HG03565 (cell line): ENCODE results near the gene LVRN.

Source experiments
- ATAC-seq: cut with Tn5 transposase; IDR thresholded peaks from one replicate; pipeline ENCODE4 v1.9.1; 2021; ENCODE audit warnings: mild to moderate bottlenecking, moderate library complexity; ENCODE audit not compliant: unreplicated experiment

The LVRN gene

GRCh38 chr5:115954144-115954543, 8.1 kb upstream of the LVRN start:
- ATAC-seq, result no peak

DNA sequence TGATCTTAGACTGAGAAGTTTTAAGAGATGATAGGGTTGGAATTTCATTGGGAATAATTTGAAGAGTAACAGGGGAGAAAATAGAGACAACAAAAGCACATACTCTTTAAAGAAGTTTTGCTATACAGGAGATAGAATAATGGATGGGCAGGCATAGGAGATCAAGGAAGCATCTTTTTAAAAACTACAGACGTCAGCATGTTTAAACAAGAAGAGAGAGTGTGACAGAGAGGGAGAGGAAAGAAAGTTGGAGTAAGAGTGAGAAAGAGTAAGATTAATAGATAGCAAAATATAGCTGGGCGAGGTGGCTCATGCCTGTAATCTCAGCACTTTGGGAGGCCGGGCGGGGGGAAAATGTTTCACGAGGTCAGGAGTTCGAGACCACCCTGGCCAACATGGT, 5.3 kb upstream of the LVRN start:
- ATAC-seq, result no peak

DNA sequence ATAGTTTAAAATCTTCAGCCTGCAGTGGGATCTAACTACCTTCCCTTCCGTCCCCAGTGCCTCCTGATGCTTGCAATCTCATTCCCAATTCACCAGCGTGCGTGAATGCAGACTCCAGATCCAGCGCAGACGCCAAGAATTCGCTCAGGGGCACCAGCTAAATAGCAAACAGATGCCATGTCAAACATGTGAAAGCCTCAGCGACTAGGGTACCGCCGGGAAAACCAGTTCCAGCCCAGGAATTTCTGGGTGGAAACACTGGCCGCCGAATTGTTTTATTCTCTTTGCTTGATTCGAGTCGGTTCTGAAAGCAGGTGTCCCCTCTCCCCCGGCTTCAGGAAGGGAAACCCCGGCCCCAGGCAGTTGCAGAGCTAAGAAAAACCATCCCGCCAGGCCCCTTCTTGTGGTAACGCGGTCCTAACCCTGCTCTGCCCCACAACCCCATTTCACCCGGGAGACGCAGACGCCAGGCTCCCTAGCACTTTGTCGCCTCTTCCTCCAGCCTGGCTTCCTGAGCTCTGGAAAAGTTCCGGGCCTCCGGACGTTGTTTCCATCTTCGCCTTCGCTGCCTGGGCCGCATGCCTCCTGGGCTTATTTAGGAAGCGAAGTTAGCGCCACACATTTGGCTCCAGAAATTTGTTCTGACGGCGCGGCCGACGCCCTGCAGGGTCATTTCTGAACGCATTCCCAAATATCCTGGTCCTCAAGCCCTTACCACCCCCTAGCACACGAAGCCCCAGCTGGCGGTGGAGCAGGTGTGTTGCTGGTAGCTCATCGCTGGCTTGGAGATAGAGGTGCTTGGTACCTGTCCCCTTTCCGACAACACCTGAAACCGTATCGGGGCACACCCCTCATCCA, 665 bp upstream of the LVRN start:
- ATAC-seq, result no peak

- ATAC-seq, result no peak
Measured at GRCh38 chr5:115962565-115963402, 509 bp downstream of the LVRN start.

GRCh38 chr5:115963566-115963965, 1.3 kb downstream of the LVRN start:
- no peak for ATAC-seq

- ATAC-seq, result no peak
Measured at GRCh38 chr5:115968770-115969169, 6.5 kb downstream of the LVRN start.

GRCh38 chr5:115977096-115977495, 14.8 kb downstream of the LVRN start:
- peak; percentile 83 for ATAC-seq

GRCh38 chr5:115977988-115978387, 15.7 kb downstream of the LVRN start:
- ATAC-seq, result no peak

GRCh38 chr5:115978779-115979178, 16.5 kb downstream of the LVRN start:
- ATAC-seq, result no peak

GRCh38 chr5:115979201-115980041, 17.1 kb downstream of the LVRN start:
- no peak for ATAC-seq

GRCh38 chr5:115983519-115983918, 21.2 kb downstream of the LVRN start:
- ATAC-seq, result no peak

DNA sequence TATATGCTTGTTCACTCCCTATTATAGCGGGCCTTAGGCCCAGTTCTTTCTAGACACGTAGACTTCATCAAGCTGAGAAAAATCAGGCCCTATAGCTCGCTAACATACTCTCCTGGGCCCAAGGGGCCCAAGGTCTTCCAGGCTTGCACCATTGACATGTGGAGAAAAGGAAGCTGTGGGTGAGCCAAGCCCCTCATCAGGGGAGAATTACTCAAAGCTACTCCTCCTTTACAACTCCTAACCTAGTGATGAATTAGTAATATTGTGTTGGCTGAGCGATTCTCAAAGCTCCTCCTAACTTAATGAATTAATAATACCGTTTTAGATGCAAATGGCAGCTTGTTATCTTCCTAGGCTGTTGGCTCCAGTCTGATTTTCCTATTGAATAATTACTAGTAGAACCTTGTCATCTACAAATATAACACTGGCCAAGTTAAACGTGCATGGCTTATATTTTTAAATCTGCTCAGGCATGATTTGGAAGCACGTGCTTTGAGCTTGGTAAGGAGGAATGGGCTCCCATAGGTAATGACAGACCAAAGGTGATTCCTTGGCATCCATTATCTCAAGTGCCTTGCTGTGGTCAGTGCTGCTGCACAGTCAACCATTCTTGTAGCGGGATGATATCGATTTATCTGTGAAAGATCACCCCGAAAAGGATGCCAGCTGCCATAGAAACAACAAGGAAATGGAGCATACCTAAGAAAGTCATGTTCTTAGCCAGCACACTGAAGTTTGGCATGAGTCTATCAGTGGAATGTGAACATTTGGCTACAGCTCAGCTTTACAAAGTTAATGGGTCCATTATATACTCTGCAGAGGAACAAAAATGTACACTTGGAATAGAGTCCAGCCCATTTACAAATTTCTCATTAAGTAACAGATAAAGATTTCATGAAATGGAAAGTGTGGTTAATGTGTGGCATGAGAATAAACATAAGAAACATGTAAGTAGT, 23.8 kb downstream of the LVRN start:
- ATAC-seq, result no peak

DNA sequence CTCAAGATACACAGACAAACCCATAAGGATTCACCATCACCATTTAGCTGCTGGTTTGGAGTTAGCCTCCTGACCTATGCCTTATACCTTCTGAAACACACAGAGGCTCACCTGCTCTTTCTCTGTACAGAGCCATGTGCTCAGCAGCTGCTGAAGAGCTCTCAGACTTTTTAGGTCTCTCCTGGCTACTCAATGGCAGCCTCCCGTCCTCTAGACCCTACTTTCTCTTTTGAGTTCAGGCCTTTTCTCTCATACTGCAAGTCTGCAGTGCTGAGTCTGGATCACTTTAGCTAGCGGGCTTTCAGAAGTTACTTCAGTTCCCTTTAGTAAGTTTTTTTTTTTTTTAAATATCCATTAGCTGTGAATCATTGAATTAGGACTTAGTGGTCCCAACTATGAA, 25.7 kb downstream of the LVRN start:
- ATAC-seq, result no peak

GRCh38 chr5:115992848-115993350, 30.6 kb downstream of the LVRN start:
- no peak for ATAC-seq

DNA sequence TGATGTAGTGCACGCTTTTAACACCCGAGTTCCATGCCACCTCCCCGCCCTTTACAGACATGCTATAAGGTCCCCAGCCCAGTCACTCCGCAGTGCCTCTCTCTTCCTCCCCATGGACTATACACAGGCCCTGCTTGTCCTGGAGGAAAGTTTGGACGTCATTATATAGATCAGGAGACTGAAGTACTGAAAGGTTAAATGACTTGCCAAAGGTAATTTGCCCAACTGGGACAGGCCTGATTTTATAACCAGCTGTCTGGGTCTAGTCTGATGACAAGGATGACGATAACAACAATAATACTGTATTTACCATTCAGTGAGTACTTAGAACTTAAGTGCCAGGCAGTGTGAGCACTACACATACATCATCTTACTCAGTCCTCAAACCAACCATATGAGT, 33.1 kb downstream of the LVRN start:
- ATAC-seq, result no peak

DNA sequence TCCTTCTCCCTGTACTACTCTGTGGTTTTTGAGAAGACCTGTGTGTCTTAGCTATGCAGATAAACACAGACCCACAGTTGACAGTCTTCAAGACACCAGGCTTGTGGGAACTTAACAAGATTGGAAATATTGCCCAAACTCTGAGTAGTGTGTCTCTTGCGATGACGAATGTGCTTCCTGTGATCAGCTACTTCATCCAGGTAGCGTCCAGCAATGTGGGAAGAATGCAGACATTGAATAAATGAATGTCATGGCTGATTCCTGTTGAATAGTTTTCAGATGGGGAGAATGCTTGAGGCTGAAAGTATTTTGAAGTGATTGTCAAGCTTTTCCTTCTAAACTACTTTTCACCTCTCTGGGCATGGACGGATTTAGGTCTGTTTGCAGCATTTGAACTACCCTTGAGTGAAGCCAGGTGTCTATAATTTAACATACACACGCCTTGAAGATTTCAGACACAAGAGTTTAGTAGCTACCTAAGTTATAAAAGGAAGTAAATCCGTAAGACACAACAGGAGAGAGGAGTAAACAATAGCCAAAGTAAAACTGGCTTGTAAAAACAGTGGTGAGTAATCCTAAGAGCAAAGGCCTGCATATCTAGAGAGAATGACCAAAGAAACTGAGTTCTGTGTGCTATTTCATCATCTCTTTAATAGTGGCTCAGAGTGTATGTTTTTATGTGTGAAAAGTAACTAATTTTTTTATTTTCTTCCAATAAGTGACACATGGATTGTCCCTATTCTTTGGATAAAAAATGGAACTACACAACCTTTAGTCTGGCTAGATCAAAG, 40.0 kb downstream of the LVRN start:
- no peak for ATAC-seq

GRCh38 chr5:116004248-116004647, 42.0 kb downstream of the LVRN start:
- no peak for ATAC-seq

DNA sequence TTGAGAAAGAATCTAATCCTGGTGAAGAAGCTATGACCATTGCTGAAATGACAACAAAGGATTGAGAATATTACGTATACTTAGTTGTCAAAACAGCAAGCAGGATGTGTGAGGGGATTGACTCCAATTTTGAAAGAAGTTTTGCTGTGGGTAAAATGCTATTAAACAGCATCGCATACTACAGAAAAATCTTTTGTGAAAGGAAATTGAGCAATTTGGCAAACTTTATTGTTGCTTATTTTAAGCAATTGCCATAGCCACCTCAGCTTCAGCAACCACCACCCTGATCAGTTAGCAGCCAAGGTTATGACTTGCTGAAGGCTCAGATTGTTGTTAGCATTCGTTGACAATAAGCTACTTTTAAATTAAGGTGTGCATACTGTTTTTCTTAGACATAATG, 47.5 kb downstream of the LVRN start:
- ATAC-seq, result no peak

- no peak for ATAC-seq
Measured at GRCh38 chr5:116011046-116011445, 48.8 kb downstream of the LVRN start.
